HEK293 (cell line): ENCODE data around the gene CDON.
A peak's percentile ranks its signal among the peaks of the same experiment; 100 is the strongest.

Experiments used
- CTCF ChIA-PET: fragments of 350-600 bp; formaldehyde crosslinking; extraction: SDS; loops from one replicate; lab custom pipeline; 2021; ENCODE audit warnings: antibody characterized with exemption; lab: Yijun Ruan, JAX
- POLR2A ChIA-PET: fragments of 300-600 bp; formaldehyde crosslinking; extraction: SDS; loops from one replicate; lab custom pipeline; 2020; ENCODE audit warnings: antibody characterized with exemption, inconsistent platforms; lab: Yijun Ruan, JAX
- H3K27ac ChIP-seq: fragments of 200-500 bp; sonication (Bioruptor generic); 2 replicates; pipeline ENCODE4 v1.5.1; 2014; ENCODE audit warnings: low read depth, low read length, control low read depth, inconsistent platforms; ENCODE audit errors: extremely low read depth
- H3K36me3 ChIP-seq, 2 experiments: fragments of 200-500 bp in 1 of 2; sonication (Bioruptor generic) in 1 of 2; 1 replicate in 1 of 2; 2 replicates in 1 of 2; pipeline ENCODE4 v1.5.1; 2014 to 2017; ENCODE audit warnings: inconsistent platforms in 2 of 2, low read length in 2 of 2; ENCODE audit not compliant: control insufficient read depth in 2 of 2, insufficient read depth in 1 of 2
- H3K4me1 ChIP-seq: fragments of 200-500 bp; sonication (Bioruptor generic); 2 replicates; pipeline ENCODE4 v1.5.1; 2014; ENCODE audit warnings: mild to moderate bottlenecking, low read length, inconsistent platforms; ENCODE audit not compliant: control insufficient read depth, insufficient read depth
- H3K4me3 ChIP-seq: 2 replicates; pipeline ENCODE4 v1.5.1; 2011; ENCODE audit warnings: low read depth, mild to moderate bottlenecking, control low read depth, low read length, moderate library complexity
- H3K9me3 ChIP-seq: fragments of 200-500 bp; sonication (Bioruptor generic); 2 replicates; pipeline ENCODE4 v1.5.1; 2014; ENCODE audit warnings: low read depth, low read length, inconsistent platforms; ENCODE audit not compliant: control insufficient read depth, insufficient read depth
- BCL11B ChIP-seq: fragments of 450-650 bp; formaldehyde crosslinking; IDR thresholded peaks from 2 replicates; pipeline ENCODE4 v1.5.1; 2016; ENCODE audit warnings: low read depth, missing biosample characterization, missing genetic modification characterization
- CTCF ChIP-seq: fragments of 450-650 bp; formaldehyde crosslinking; IDR thresholded peaks from 2 replicates; pipeline ENCODE4 v1.5.1; 2016; ENCODE audit warnings: missing biosample characterization, missing genetic modification characterization
- EGR2 ChIP-seq: fragments of 450-650 bp; formaldehyde crosslinking; IDR thresholded peaks from 2 replicates; pipeline ENCODE4 v1.5.1; 2016; ENCODE audit warnings: low read depth, missing biosample characterization, missing genetic modification characterization
- GLIS1 ChIP-seq: fragments of 450-650 bp; formaldehyde crosslinking; IDR thresholded peaks from 2 replicates; pipeline ENCODE4 v1.5.1; 2016; ENCODE audit warnings: missing biosample characterization, missing genetic modification characterization
- HOXC10 ChIP-seq: sonication (generic); formaldehyde crosslinking; IDR thresholded peaks from 2 replicates; pipeline ENCODE4 v1.8.1; 2023; ENCODE audit warnings: mild to moderate bottlenecking, missing genetic modification reagents
- IKZF3 ChIP-seq: fragments of 450-650 bp; IDR thresholded peaks from 2 replicates; pipeline ENCODE4 v1.5.0; 2018; ENCODE audit warnings: missing biosample characterization, mild to moderate bottlenecking, missing genetic modification characterization, moderate library complexity
- MEIS1 ChIP-seq: sonication (generic); formaldehyde crosslinking; IDR thresholded peaks from 2 replicates; pipeline ENCODE4 v1.8.1; 2022; ENCODE audit warnings: missing genetic modification reagents, mild to moderate bottlenecking, borderline replicate concordance
- SP7 ChIP-seq: fragments of 450-650 bp; formaldehyde crosslinking; IDR thresholded peaks from 2 replicates; pipeline ENCODE4 v1.5.1; 2016; ENCODE audit warnings: missing biosample characterization, missing genetic modification characterization
- ZBTB10 ChIP-seq: fragments of 450-650 bp; formaldehyde crosslinking; IDR thresholded peaks from 2 replicates; pipeline ENCODE4 v1.5.1; 2016; ENCODE audit warnings: missing biosample characterization, missing genetic modification characterization
- ZFHX2 ChIP-seq: fragments of 450-650 bp; formaldehyde crosslinking; conservative IDR thresholded peaks from 2 replicates; pipeline ENCODE4 v1.5.1; 2016; ENCODE audit warnings: missing biosample characterization, missing genetic modification characterization
- ZNF114 ChIP-seq: fragments of 450-650 bp; formaldehyde crosslinking; IDR thresholded peaks from 2 replicates; pipeline ENCODE4 v1.5.0; 2017; ENCODE audit warnings: missing biosample characterization, missing genetic modification characterization
- ZNF140 ChIP-seq: fragments of 450-650 bp; formaldehyde crosslinking; IDR thresholded peaks from 2 replicates; pipeline ENCODE4 v1.5.1; 2016; ENCODE audit warnings: missing biosample characterization, missing genetic modification characterization
- ZNF23 ChIP-seq: fragments of 450-650 bp; formaldehyde crosslinking; IDR thresholded peaks from 2 replicates; pipeline ENCODE4 v1.5.1; 2016; ENCODE audit warnings: missing biosample characterization, missing genetic modification characterization, borderline replicate concordance
- ZNF24 ChIP-seq: fragments of 450-650 bp; formaldehyde crosslinking; IDR thresholded peaks from 2 replicates; pipeline ENCODE4 v1.5.1; 2016; ENCODE audit warnings: missing biosample characterization, missing genetic modification characterization
- ZNF311 ChIP-seq: fragments of 450-650 bp; formaldehyde crosslinking; IDR thresholded peaks from 2 replicates; pipeline ENCODE4 v1.5.1; 2017; ENCODE audit warnings: missing biosample characterization, missing genetic modification characterization, borderline replicate concordance
- ZNF354C ChIP-seq: fragments of 450-650 bp; formaldehyde crosslinking; IDR thresholded peaks from 2 replicates; pipeline ENCODE4 v1.5.1; 2016; ENCODE audit warnings: missing biosample characterization, missing genetic modification characterization, low read depth, borderline replicate concordance
- ZNF394 ChIP-seq: fragments of 450-650 bp; formaldehyde crosslinking; IDR thresholded peaks from 2 replicates; pipeline ENCODE4 v1.5.1; 2016; ENCODE audit warnings: missing biosample characterization, missing genetic modification characterization, mild to moderate bottlenecking, moderate library complexity, borderline replicate concordance
- ZNF473 ChIP-seq: fragments of 450-650 bp; formaldehyde crosslinking; IDR thresholded peaks from 2 replicates; pipeline ENCODE4 v1.5.1; 2017; ENCODE audit warnings: missing biosample characterization, missing genetic modification characterization
- ZNF530 ChIP-seq: fragments of 450-650 bp; formaldehyde crosslinking; IDR thresholded peaks from 2 replicates; pipeline ENCODE4 v1.5.1; 2016; ENCODE audit warnings: low read depth, missing biosample characterization, missing genetic modification characterization
- ZNF555 ChIP-seq: fragments of 450-650 bp; formaldehyde crosslinking; conservative IDR thresholded peaks from 2 replicates; pipeline ENCODE4 v1.5.1; 2017; ENCODE audit warnings: missing biosample characterization, mild to moderate bottlenecking, missing genetic modification characterization, inconsistent platforms
- ZNF645 ChIP-seq: fragments of 450-650 bp; formaldehyde crosslinking; IDR thresholded peaks from 2 replicates; pipeline ENCODE4; 2016; ENCODE audit warnings: missing biosample characterization, missing genetic modification characterization
- ZNF677 ChIP-seq: fragments of 450-650 bp; IDR thresholded peaks from 2 replicates; pipeline ENCODE4 v1.5.0; 2018; ENCODE audit warnings: missing biosample characterization, mild to moderate bottlenecking, missing genetic modification characterization, moderate library complexity
- ZNF707 ChIP-seq: fragments of 450-650 bp; formaldehyde crosslinking; IDR thresholded peaks from 2 replicates; pipeline ENCODE4 v1.5.1; 2016; ENCODE audit warnings: missing biosample characterization, missing genetic modification characterization
- ZNF76 ChIP-seq: fragments of 450-650 bp; formaldehyde crosslinking; IDR thresholded peaks from 2 replicates; pipeline ENCODE4; 2016; ENCODE audit warnings: low read depth, missing biosample characterization, missing genetic modification characterization, borderline replicate concordance
- ZNF776 ChIP-seq: fragments of 450-650 bp; formaldehyde crosslinking; IDR thresholded peaks from 2 replicates; pipeline ENCODE4 v1.5.0; 2017; ENCODE audit warnings: missing biosample characterization, missing genetic modification characterization, borderline replicate concordance
- ZSCAN4 ChIP-seq: fragments of 450-650 bp; formaldehyde crosslinking; IDR thresholded peaks from 2 replicates; pipeline ENCODE4 v1.5.1; 2017; ENCODE audit warnings: missing biosample characterization, missing genetic modification characterization
- TF ChIP-seq, protein P1 (sequence below): fragments of 450-650 bp; formaldehyde crosslinking; IDR thresholded peaks from 2 replicates; pipeline ENCODE4 v1.5.1; 2017; ENCODE audit warnings: missing biosample characterization, missing genetic modification characterization

CDON gene

GRCh38 chr11:126105022-126105747 is 42.5 kb upstream of the CDON start (continued):
- TF ChIP-seq ZSCAN4 (tag by site-specific recombination): no peak
- no peak for TF ChIP-seq ZNF677 (tag by site-specific recombination)
- TF ChIP-seq MEIS1 (CRISPR knock-in tag): no peak
- no peak for TF ChIP-seq ZBTB10 (tag by site-specific recombination)
- TF ChIP-seq ZNF530 (tag by site-specific recombination): no peak
- TF ChIP-seq ZNF555 (tag by site-specific recombination): no peak
- TF ChIP-seq GLIS1 (tag by site-specific recombination): no peak
- TF ChIP-seq ZNF76 (tag by site-specific recombination): no peak
- TF ChIP-seq ZNF776 (tag by site-specific recombination): no peak
- TF ChIP-seq ZNF114 (tag by site-specific recombination): no peak

- ChIA-PET CTCF (interaction anchor here (0.5 to 1.2 kb wide), 2 partner anchors 43 to 108 kb away, joined by 3 read pairs; no protein-coding TSS in a partner anchor), POLR2A (interaction anchor here (0.8 to 1.0 kb wide), 4 partner anchors 9 to 26 kb away, joined by 3 to 7 read pairs (median 3); no protein-coding TSS in a partner anchor)
- Histone ChIP-seq H3K36me3 (no peaks in the 10 kb centered on the region), H3K4me3 (no peak overlapping the region), H3K9me3 (no peaks in the 10 kb centered on the region), H3K27ac (no peak overlapping the region), H3K4me1 (peaks cover 14% of the 10 kb centered on the region)
- TF ChIP-seq CTCF (tag by site-specific recombination) (no peak), GLIS1 (tag by site-specific recombination) (peak; percentile 95), ZFHX2 (tag by site-specific recombination) (peak; percentile 96), EGR2 (tag by site-specific recombination) (peak; percentile 93), BCL11B (tag by site-specific recombination) (no peak), ZNF140 (tag by site-specific recombination) (no peak), SP7 (0 out of 2 replicates have a peak, but pooled peaks have one; percentile 42), ZNF23 (no peak), ZNF354C (tag by site-specific recombination) (no peak), ZNF473 (no peak), ZNF394 (tag by site-specific recombination) (no peak), ZNF707 (no peak), HOXC10 (no peak), ZNF311 (no peak), ZNF645 (tag by site-specific recombination) (no peak), IKZF3 (tag by site-specific recombination) (peak; percentile 64), ZNF24 (tag by site-specific recombination) (no peak)
- TF ChIP-seq, protein P1, sequence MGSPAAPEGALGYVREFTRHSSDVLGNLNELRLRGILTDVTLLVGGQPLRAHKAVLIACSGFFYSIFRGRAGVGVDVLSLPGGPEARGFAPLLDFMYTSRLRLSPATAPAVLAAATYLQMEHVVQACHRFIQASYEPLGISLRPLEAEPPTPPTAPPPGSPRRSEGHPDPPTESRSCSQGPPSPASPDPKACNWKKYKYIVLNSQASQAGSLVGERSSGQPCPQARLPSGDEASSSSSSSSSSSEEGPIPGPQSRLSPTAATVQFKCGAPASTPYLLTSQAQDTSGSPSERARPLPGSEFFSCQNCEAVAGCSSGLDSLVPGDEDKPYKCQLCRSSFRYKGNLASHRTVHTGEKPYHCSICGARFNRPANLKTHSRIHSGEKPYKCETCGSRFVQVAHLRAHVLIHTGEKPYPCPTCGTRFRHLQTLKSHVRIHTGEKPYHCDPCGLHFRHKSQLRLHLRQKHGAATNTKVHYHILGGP (tag by site-specific recombination): no peak
Observed at GRCh38 chr11:126104420-126104819, 41.8 kb upstream of the CDON start.
